GM21390 (cell line): ENCODE data around the gene AZIN2.
"Not testable (repeated sequence)": the region's sequence is repeated elsewhere in the genome, so short reads cannot be mapped to it uniquely, and the experiment has no call there.

ENCODE experiments used
- ATAC-seq: cut with Tn5 transposase; IDR thresholded peaks from one replicate; pipeline ENCODE4 v1.9.1; 2021; ENCODE audit not compliant: unreplicated experiment

Gene AZIN2

DNA sequence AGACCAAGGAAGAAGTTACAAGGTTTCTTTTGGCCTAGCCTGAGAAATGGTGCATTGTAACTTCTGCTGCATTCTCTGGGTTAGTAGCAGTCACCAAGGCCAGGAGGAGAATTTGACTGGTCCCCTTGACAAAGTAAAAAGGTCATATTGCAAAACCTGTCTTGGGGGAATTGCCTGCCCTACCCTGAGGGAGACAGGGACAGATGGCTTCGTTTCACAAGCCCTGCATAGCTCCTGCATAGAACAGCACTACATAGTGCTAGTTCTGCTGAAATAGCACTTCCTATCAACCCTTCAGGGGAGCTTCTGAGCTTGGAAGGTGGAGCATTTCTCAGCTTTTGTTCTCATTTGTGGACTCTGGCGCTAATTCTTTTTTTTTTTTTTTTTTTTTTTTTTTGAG lies 23.9 kb upstream of the AZIN2 start:
- no peak for ATAC-seq

DNA sequence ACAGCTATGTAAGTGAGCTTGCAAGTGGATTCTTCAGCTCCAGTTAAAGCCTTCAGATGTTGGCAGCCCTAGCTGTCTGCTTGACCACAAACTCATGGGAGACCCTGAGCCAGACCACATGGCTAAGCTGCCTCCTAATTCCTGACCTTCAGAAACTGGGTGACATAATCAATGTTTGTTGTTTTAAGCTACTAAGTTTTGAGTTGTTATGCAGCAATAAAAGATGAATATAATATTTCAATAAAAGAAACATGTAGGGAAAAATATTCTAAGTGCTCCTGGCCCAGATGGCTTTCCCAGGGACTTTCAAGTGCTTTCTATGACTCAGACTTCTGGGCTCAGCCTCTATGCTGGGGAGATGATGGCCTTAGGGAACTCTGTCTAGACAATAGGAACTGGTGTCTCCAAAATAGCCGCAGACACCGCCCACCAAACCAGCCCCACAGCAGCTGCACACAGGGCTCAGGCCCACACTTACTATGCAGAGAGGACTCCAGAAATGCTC lies 20.3 kb upstream of the AZIN2 start:
- no peak for ATAC-seq

DNA sequence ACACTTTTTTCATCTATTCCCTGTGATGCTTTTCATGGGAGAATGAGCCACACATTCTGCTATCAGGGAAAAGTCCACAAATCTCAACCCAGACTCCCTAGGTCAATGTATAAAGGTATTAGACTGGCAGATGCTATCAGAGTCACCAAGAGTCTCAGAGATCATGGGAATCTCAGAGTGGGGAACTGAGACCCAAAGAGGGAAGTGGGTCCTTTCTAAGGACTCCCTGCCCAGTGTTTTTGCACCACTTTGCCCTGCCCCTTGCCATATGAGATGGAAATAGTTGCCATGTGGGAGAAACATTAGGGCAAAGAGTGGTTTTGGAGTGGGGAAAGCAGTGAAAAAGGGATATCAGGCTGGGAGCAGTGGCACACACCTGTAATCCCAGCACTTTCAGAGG lies 19.1 kb upstream of the AZIN2 start:
- ATAC-seq: no peak

DNA sequence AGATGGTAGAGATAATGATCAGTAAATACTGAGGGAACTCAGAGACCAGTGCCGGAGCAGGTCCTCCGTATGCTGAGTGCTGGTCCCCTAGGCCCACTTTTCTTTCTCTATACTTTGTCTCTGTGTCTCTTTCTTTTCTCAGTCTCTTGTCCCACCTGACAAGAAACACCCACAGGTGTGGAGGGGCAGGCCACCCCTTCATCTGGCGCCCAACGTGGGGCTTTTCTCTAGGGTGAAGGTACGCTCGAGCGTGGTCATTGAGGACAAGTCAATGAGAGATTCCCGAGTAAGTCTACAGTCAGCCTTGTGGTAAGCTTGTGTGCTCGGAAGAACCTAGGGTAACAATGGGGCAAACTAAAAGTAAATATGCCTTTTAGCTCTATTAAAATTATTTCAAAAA lies 16.7 kb upstream of the AZIN2 start:
- ATAC-seq: not testable (repeated sequence)

DNA sequence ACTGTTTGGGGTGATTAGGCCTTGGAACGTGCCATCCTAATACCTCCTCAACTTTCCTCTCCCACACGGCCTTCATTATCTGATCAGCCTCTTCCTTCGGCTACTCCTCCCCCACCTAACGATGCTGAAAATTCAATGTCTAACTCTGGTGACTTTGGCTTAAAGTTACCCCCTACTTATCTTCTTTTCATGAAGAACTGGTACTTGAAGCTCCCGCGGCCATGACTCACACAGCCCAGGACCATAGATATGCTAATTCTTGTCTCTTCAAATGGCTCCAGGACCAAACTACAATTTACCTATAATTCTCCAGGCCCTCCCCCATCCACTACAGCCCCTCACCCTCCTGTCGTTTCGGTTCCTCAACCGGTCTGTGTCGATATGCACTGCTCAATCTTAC lies 15.7 kb upstream of the AZIN2 start:
- no peak for ATAC-seq

DNA sequence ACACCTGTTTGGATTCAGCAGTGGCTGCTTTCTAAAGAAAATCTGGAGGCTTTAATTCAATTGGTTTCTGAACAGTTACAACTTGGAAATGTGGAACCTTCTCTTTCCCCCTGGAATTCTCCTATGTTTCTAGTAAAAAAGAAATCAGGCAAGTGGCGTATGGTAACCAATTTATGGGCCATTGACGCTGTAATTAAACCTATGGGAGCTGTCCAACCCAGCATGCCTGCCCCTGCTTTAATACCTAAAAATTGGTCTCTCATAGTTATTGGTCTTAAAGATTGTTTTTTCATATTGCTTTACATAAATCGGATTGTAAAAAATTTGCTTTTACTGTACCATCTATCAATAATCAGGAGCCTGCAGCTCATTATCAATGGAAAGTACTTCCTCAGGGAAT lies 14.5 kb upstream of the AZIN2 start:
- ATAC-seq: not testable (repeated sequence)

DNA sequence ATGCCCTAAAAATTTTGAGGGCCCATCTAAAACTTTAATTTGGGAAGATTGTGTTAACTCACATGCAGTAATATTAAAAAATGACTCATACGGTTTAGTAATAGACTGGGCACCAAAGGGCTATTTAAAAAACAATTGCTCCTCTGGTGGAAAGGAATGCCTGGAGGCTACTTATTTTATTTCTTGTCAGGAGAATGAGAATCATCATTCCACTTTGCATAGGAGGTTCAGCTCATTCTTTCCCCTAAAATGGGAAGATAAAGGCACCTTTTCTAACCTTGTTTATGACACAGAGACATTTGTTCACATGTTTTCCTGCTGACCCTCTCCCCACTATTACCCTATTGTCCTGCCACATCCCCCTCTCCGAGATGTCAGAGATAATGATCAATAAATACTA lies 12.8 kb upstream of the AZIN2 start:
- ATAC-seq: not testable (repeated sequence)

DNA sequence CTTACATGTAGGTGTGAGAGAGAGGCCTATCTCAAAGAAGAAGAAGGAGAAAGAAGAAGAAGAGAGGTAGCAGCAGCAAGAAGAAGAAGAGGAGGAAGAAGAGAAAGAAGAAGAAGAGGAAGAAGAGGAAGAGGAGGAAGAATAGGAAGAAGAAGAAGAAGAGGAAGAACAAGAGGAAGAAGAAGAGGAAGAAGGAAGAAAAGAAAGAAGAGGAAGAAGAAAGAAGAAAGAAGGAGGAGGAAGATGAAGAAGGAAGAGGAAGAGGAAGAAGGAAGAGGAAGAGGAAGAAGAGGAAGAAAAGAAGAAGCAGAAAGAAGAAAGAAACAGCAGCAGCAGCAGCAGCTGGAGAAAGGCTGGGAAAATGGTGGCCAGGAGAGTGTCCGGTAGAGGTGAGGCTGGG lies 10.3 kb upstream of the AZIN2 start:
- no peak for ATAC-seq

DNA sequence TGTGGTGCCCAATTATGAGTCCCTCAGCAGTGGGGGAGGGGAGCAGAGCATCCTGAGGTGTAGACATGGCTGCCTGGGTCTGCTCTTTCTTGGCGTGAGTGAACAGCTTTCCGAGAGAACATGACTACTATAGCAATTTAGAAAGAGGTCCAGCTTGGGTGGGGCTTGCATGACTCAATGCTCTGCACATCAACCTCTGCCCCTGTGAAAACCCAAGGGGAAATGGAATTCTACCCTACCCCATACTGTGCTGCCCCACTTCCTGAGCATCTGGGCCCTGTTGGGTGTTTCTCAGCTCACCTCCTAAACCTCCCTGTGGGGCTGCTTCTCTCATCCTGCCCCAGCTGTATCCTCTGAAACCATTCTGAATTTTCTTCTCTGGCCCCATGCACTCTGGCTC lies 8.2 kb upstream of the AZIN2 start:
- no peak for ATAC-seq

DNA sequence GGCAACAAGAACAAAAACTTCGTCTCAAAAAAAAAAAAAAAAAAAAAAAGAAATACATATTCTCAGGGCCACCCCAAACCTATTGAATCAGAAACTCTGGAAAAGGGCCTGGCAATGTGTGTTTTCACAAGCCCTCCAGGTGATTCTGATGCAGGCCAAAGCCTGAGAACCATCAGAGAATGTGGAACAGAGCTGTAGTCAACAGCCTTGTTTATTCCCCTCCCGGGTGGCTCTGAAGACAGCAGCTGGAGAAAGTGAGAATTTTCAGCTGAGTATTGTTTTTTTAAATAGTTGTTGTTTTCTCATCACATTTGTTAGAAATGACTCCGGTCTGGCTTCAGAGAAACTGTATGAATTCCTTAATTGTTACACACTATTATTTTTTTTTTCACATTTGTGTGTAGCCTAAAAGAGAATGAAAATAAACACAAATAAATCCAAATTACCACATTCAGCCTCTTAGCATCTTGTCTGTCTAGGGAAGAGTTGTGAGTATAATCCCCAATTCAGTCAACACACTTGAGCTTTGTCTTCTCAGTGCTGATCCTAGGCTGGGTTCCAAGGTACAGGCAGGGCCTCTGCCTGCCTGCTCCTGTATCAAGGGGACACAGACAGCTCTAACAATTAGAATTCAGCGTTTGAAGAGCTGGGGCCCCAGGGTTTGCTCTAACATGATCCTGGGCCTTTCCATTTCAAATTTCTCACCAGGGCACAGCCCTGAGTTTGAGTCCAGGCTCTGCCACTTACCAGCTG lies 6.6 kb upstream of the AZIN2 start:
- ATAC-seq: no peak

DNA sequence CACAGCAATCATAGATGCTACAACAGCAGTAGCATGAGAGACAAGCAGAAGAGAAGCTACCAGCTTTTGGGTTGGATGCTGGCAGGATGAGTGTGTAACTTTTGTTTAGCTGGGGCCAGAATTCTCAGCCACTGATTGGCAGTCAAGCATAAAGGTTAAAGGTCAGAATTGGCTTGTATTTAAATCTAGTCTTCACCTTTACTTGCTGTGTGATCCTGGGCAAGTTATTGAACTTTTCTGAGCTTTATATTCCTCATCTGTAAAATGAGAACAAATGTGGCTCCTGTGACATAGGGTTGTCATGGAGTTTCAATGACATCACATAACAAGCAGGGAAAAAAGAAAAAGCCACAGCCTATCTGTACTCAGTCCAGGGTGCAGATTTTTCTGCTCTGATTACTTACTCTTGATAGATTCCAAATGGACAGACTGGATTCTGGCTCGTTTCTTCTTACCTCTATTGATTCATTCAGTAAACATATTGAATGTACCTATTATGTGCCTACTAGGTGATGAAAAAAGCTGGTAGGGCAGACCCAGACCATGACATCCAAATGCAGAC lies 2.8 kb upstream of the AZIN2 start:
- ATAC-seq: no peak

DNA sequence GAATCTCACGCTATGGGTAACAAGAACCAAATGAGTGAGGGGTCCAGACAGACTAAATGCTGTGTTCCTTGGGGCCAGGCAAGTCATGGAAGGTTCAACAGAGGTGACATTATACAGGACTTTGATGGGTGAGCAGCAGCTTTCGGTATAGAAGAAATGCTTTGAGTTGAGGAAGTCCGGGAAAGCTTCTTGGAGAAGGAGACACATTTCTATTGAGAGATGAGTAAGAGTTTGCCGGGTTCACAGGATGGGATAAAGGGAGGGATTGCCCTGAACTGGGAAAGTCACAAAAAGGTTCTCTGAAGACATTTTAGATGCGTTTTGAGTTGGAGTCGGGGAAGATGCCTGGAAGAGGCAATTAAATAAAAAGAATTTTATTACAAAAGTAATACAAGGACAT lies 580 bp upstream of the AZIN2 start:
- no peak for ATAC-seq

DNA sequence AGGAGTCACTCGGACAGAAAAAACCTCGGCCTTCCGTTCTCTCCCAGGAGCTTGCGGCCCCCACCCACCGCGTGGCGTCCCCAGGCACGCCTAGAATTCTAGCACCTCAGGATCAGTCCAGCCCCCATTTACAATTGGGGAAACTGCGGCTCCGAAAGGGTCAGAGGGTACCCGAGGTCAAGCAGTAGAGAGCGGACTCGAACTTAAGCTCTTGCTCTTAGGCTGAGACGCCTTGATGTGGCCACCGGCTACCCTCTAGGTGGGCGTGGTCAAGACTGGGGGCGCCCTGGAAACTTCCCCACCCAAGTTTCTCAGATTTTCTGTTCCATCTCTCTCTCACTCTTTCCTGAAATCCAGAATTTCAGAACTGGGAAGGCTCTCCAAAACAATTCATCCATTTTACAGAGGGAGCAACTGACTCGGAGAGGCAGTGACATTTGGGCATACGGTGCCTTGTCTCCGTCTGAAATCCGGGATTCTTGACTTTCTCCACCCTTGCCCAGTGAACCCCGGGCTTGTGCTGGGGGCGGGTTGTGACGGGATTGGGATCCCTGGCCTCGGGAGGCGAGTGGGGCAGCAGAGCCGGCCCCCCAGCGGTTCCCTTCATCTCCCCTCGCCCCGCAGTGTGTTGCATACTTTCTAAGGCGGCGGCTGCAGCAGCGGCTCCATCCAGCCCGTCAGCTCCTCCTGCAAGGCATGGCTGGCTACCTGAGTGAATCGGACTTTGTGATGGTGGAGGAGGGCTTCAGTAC lies 777 bp downstream of the AZIN2 start:
- ATAC-seq: no peak

DNA sequence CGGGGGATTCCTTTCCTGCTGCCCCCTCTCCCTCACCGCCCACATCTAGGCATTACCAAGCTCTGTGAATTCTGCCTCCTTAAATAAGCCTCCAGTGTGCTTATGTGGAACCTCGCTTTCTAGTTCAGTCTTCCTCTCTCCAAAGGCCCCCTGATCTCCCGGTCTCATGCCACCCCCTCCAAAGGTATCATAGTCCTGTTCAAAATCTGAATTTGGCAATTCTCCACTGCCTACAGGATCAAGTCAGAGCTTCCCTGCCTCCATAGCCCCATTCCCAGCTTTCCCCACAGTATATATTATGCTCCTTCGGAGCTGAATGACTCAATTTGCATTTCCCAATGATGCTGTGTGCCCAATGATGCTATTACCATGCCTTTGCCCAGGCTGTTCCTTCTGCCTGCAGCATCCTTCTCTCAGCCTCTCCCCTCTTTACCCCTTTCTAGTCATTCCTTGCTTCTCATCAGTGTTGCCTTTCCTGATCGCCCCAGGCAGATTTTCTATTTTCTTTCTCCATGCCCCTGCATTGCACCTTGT lies 1.7 kb downstream of the AZIN2 start:
- ATAC-seq: no peak

DNA sequence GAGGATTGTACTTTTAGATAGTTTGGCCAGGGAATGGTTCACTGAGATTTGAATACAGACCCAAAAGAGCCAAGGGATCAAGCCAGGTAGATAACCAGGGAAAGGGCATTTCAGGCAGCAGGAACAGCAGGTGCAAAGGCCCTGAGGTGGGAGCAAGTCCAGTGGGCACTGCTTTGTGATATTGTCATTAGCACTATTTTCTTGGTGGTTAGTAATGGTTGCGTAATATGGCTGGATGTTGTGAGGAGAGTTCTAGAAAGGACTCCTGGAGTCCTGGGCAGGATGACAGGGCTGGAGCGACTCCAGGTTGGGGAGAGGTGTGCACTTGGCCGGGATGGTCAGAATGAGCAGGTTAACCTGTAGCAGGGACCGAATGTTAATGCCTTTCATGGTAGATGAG lies 4.4 kb downstream of the AZIN2 start:
- no peak for ATAC-seq

DNA sequence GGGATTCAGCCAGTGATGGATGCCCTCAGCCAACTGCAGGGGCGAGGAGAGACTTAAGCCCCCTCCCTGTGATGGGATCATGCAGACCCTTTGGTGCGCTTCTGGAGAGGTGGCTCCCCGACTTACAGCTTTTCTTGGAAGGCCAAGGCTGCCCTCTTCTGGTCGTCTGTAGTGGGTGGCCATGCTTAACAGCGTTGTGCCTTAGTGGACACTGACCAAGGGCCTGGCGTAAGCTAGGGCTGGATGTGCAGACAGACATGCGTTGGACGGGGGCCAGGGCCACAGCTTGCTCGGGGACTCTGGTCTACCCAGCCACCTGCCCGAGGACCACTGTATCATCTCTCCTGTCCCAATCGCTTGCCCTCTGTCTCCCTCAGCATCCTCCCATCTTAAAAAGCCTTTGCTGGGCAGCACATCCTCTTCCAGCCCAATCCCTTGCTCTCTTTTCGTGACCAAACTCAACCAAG lies 5.5 kb downstream of the AZIN2 start:
- ATAC-seq: no peak

DNA sequence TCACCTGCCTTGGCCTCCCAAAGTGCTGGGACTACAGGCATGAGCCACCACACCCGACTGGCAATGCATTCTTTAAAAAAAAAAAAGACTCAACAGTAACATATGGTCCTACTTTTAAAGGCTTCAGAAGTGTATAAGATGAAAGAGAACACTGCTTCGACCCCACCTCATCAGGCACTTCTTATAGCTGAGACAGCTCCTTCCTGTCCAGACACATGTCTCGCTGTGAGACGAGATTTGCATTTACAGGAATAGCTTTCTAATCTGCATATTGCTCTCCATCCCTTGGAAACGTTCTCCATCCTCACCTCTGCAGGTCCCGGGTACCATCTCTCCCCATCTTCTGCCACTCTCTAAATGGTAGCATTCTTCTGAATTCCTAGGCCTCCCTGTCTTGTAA lies 6.7 kb downstream of the AZIN2 start:
- ATAC-seq: no peak

DNA sequence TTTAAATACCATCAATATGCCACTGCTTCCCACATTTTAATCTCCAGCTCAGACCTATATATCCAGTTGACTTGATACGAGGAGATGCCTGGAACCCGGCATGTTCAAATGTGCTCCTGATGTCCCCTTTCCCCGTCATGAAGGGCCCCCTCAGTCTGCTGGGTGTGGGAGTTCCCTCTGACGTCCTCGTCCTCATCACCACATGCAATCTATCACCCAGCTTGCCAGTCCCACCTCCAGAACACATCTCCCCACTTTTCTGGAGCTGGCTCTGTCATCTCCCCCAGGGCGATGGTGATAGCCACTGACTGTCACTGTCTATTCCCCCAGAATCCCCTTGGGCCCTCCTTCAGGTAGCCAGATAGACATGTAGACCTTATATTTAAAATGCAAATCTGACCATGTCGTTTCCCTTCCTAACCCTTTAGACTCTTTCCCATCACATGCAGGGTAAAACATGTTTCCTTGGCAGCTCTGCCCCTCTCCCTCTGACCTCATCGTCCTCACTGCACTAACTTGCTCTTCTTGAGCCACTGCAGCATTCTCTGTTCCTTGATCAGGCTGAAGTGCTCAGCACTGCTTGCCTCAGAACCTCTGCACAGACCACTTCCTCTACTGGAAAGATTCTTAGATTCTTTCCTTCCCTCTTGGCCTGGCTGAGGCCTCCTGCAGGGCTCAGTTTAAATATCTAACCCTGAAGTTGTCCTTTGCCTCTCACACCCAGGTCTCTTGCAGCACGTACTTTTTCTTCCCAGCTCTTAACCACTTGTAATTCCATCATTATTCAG lies 7.4 kb downstream of the AZIN2 start:
- no peak for ATAC-seq

DNA sequence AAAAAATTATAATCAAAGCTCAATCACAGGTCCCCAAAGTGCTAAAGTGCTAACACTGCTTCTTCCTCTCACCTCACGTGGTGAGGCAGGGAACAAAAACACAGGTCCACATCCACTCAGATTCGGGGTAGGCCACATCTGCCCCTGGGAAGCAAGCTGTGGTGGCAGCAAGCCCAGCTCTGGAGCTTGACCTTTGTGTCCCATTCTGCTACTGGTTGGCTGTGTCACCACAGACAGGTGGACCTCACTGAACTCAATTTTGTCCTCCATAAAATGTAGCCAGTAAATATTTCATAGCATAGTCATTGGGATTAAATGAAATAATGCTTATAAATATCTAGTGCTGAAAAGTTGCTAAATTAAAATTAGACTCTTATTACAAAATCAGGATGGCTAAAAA lies 8.5 kb downstream of the AZIN2 start:
- ATAC-seq: no peak

DNA sequence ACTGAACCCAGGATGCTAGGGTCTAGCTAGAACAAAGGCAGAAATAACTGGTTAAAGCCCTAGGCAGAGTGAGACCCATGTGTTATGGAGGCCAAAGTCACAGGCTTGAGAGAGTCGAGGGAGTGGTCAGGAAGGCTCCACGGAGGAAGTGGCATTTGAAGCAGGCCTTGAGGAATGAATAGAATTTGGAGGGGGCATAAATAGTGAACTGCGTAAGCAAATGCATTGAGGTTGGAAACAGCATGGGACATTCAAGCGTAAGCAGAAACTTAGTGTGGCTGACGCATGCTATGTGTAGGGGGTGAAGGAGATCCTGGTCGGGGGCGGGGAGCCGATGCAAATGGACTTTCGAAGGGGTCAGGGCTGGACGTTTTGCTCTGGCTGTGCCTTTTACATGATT lies 11.5 kb downstream of the AZIN2 start:
- no peak for ATAC-seq

DNA sequence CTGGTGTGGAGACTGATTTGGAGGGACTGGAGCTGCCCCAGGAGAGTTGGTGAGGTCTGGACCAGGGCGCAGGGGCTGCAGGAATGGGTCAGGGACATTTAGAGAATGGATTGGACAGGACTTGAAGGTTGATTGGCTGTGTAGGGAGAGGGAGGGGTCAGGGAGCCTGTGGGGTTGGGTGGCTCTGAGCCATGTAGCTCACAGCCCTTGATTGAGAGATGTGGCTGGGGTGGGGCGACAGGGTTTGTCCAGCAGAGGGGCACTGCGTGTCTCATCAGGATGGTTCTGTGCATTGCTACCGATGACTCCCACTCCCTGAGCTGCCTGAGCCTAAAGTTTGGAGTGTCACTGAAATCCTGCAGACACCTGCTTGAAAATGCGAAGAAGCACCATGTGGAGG lies 12.1 kb downstream of the AZIN2 start:
- ATAC-seq: no peak
